Neuronal stem cell (in vitro differentiated cells): ENCODE measurements around the gene FNDC8. TPM values are rescaled to one million over a fixed set of nuclear protein-coding genes. Genes with fewer than 3 reads are reported as not detected.

Source experiments
- DNase-seq: peaks from one replicate; pipeline ENCODE4 v3.0.0-alpha.2; 2013; ENCODE audit warnings: low spot score
- H2AFZ ChIP-seq: one replicate; pipeline ENCODE4 v1.6.1; 2013; ENCODE audit warnings: mild to moderate bottlenecking, low read length, inconsistent platforms
- H2AK5ac ChIP-seq: 2 replicates; pipeline ENCODE4 v1.6.1; 2013; ENCODE audit warnings: low read depth, mild to moderate bottlenecking, inconsistent platforms, low read length, moderate library complexity, mixed read lengths
- H2BK120ac ChIP-seq: 2 replicates; pipeline ENCODE4 v1.6.1; 2013; ENCODE audit warnings: low read depth, mild to moderate bottlenecking, inconsistent platforms, low read length, moderate library complexity, mixed read lengths
- H2BK12ac ChIP-seq: one replicate; pipeline ENCODE4 v1.6.1; 2013; ENCODE audit warnings: low read length, inconsistent platforms
- H2BK15ac ChIP-seq: 2 replicates; pipeline ENCODE4 v1.6.1; 2013; ENCODE audit warnings: mild to moderate bottlenecking, low read length, inconsistent platforms, mixed read lengths
- H2BK5ac ChIP-seq: one replicate; pipeline ENCODE4 v1.6.1; 2013; ENCODE audit warnings: inconsistent platforms, mild to moderate bottlenecking, low read length, moderate library complexity
- H3K14ac ChIP-seq: one replicate; pipeline ENCODE4 v1.6.1; 2013; ENCODE audit warnings: low read length, inconsistent platforms
- H3K18ac ChIP-seq: 2 replicates; pipeline ENCODE4 v1.6.1; 2013; ENCODE audit warnings: low read length, inconsistent platforms
- H3K23ac ChIP-seq: 2 replicates; pipeline ENCODE4 v1.6.1; 2013; ENCODE audit warnings: low read depth, mild to moderate bottlenecking, mixed read lengths, low read length, inconsistent platforms; ENCODE audit not compliant: poor library complexity
- H3K27ac ChIP-seq: replicated peaks from 3 replicates; pipeline ENCODE4 v1.5.1; 2013; ENCODE audit warnings: low read length, inconsistent platforms
- H3K27me3 ChIP-seq, 3 experiments: 2 replicates each; pipeline ENCODE4 v1.6.1; 2013; ENCODE audit warnings: low read length in 3 of 3, mild to moderate bottlenecking in 2 of 3, inconsistent platforms in 1 of 3, low read depth in 1 of 3, mixed read lengths in 1 of 3, moderate library complexity in 1 of 3; ENCODE audit not compliant: control insufficient read depth in 3 of 3, insufficient read depth in 3 of 3
- H3K36me3 ChIP-seq, 2 donors: replicated peaks in 1 of 2; 2 replicates each; pipeline ENCODE4 v1.6.1; 2013; ENCODE audit warnings: low read length in 2 of 2; ENCODE audit not compliant: control insufficient read depth in 2 of 2, insufficient read depth in 2 of 2
- H3K4ac ChIP-seq: 2 replicates; pipeline ENCODE4 v1.6.1; 2013; ENCODE audit warnings: inconsistent platforms, mild to moderate bottlenecking, low read length, moderate library complexity
- H3K4me1 ChIP-seq, 2 donors: 1 replicate in 1 of 2; 2 replicates in 1 of 2; pipeline ENCODE4 v1.6.1; 2013; ENCODE audit warnings: low read length in 2 of 2, low read depth in 1 of 2; ENCODE audit not compliant: control insufficient read depth in 2 of 2, insufficient read depth in 1 of 2
- H3K4me2 ChIP-seq: one replicate; pipeline ENCODE4 v1.6.1; 2013; ENCODE audit warnings: mild to moderate bottlenecking, low read length, inconsistent platforms; ENCODE audit not compliant: insufficient read depth, poor library complexity, severe bottlenecking
- H3K4me3 ChIP-seq, 2 donors: 2 replicates each; pipeline ENCODE4 v1.5.1; 2013; ENCODE audit warnings: low read length in 2 of 2, mild to moderate bottlenecking in 2 of 2, inconsistent platforms in 1 of 2, moderate library complexity in 1 of 2
- H3K79me1 ChIP-seq: one replicate; pipeline ENCODE4 v1.6.1; 2013; ENCODE audit warnings: low read depth, mild to moderate bottlenecking, inconsistent platforms, low read length, moderate library complexity
- H3K9ac ChIP-seq: one replicate; pipeline ENCODE4 v1.6.1; 2013; ENCODE audit warnings: mild to moderate bottlenecking, low read depth, low read length, inconsistent platforms; ENCODE audit not compliant: poor library complexity
- H3K9me3 ChIP-seq, 2 donors: replicated peaks in 1 of 2; 2 replicates each; pipeline versions ENCODE3 to v1.6.1; 2013; ENCODE audit warnings: low read length in 2 of 2, mild to moderate bottlenecking in 2 of 2, inconsistent platforms in 1 of 2, low read depth in 1 of 2, mixed read lengths in 1 of 2, moderate library complexity in 1 of 2; ENCODE audit not compliant: control insufficient read depth in 2 of 2, insufficient read depth in 1 of 2
- H4K8ac ChIP-seq: one replicate; pipeline ENCODE4 v1.6.1; 2013; ENCODE audit warnings: low read depth, mild to moderate bottlenecking, inconsistent platforms, low read length, moderate library complexity
- H4K91ac ChIP-seq: one replicate; pipeline ENCODE4 v1.6.1; 2013; ENCODE audit warnings: low read length, low read depth, mild to moderate bottlenecking, inconsistent platforms; ENCODE audit not compliant: poor library complexity
- WGBS, 2 donors: extraction: QIAGEN DNeasy Blood & Tissue Kit; methylation state at CpG; one replicate each; pipeline ENCODE4 v1.1.7; 2013; ENCODE audit warnings: missing lambda C conversion rate in 2 of 2, mixed read lengths in 1 of 2; ENCODE audit not compliant: insufficient read length in 2 of 2, insufficient replicate concordance in 1 of 2; ENCODE audit errors: extremely low coverage in 2 of 2; 5-methylcytosine and 5-hydroxymethylcytosine counted together
- polyA plus RNA-seq, 2 experiments: library from polyadenylated mRNA; stranded (reverse); fragments of 200-250 nt; gene quantifications; one replicate each; pipeline ENCODE4 v1.2.3, GENCODE V29; 2013

The FNDC8 gene
- not detected for polyA plus RNA-seq (2013, experiment 1 of 2)
- polyA plus RNA-seq (2013, experiment 2 of 2): not detected

- H3K4me2 ChIP-seq: no peak within 1 kb of the TSS
- H3K27me3 ChIP-seq: peaks cover 0 to 11% (median 0%) of the 10 kb centered on the region in 3 experiments
- WGBS, 2 donors: no CpG with 5 or more reads among the region's 3 CpGs
Observed at GRCh38 chr17:35121315-35121714, at the start of gene FNDC8. TSS of gene FNDC8 (plus strand) at chr17:35121615. CDS start at chr17:35121694, 79 bp downstream.

GRCh38 chr17:35073183-35073790 is 48.1 kb upstream of the FNDC8 start:
- H3K79me1 ChIP-seq: no peaks in the 10 kb centered on the region
- no peak overlapping the region for H3K9ac ChIP-seq
- H3K4me1 ChIP-seq: peaks cover 0 to 14% of the 10 kb centered on the region in 2 donors
- no peak overlapping the region for H3K4me2 ChIP-seq
- no peak overlapping the region for H2BK15ac ChIP-seq
- no peak overlapping the region for H2AFZ ChIP-seq
- H2BK12ac ChIP-seq: no peak overlapping the region
- H3K27me3 ChIP-seq: no peaks in the 10 kb centered on the region
- H2BK120ac ChIP-seq: no peak overlapping the region
- no peak overlapping the region for H4K91ac ChIP-seq
- DNase-seq: no peak
- H3K23ac ChIP-seq: no peak overlapping the region
- H3K4me3 ChIP-seq: no peak overlapping the region
- H3K9me3 ChIP-seq: no peaks in the 10 kb centered on the region
- no peak overlapping the region for H3K14ac ChIP-seq
- H3K27ac ChIP-seq: no peak overlapping the region
- H2AK5ac ChIP-seq: no peak overlapping the region
- no peak overlapping the region for H4K8ac ChIP-seq
- H3K18ac ChIP-seq: no peak overlapping the region
- no peak overlapping the region for H2BK5ac ChIP-seq
- H3K36me3 ChIP-seq: no peaks in the 10 kb centered on the region
- H3K4ac ChIP-seq: no peak overlapping the region
- no CpG with 5 or more reads among the region's 3 CpGs for WGBS, 2 donors

More at GRCh38 chr17:35121315-35121714, at the start of gene FNDC8:
- no peak within 1 kb of the TSS for H3K27ac ChIP-seq
- no peak within 1 kb of the TSS for H2BK120ac ChIP-seq
- peak within 1 kb of the TSS; percentile 66 for H2AK5ac ChIP-seq
- H2BK5ac ChIP-seq: no peak within 1 kb of the TSS
- H3K36me3 ChIP-seq: peaks cover 0 to 5% of the 10 kb centered on the region in 2 donors
- H3K18ac ChIP-seq: no peak within 1 kb of the TSS
- H3K23ac ChIP-seq: no peak within 1 kb of the TSS
- peaks cover 3% of the 10 kb centered on the region for H3K79me1 ChIP-seq
- peaks cover 4 to 10% of the 10 kb centered on the region in 2 donors for H3K4me1 ChIP-seq
- DNase-seq: no peak
- no peak within 1 kb of the TSS for H3K4me3 ChIP-seq
- no peak within 1 kb of the TSS for H3K4ac ChIP-seq
- peak within 1 kb of the TSS; percentile 9 for H3K14ac ChIP-seq
- H4K91ac ChIP-seq: no peak within 1 kb of the TSS
- peak within 1 kb of the TSS; percentile 1 for H3K9ac ChIP-seq
- peak within 1 kb of the TSS; percentile 28 for H2AFZ ChIP-seq
- H3K9me3 ChIP-seq: no peaks in the 10 kb centered on the region
- H2BK15ac ChIP-seq: no peak within 1 kb of the TSS
- no peak within 1 kb of the TSS for H4K8ac ChIP-seq
- H2BK12ac ChIP-seq: no peak within 1 kb of the TSS

- Histone ChIP-seq H2AFZ (no peak overlapping the region), H3K18ac (no peak overlapping the region), H2BK12ac (no peak overlapping the region), H3K79me1 (no peaks in the 10 kb centered on the region), H4K91ac (no peak overlapping the region), H3K14ac (no peak overlapping the region), H3K4ac (no peak overlapping the region), H3K4me3 (no peak overlapping the region), H3K9me3 (no peaks in the 10 kb centered on the region), H4K8ac (no peak overlapping the region), H3K36me3 (no peaks in the 10 kb centered on the region), H3K27ac (no peak overlapping the region), H2BK120ac (no peak overlapping the region), H3K9ac (no peak overlapping the region), H3K23ac (no peak overlapping the region), H3K4me2 (no peak overlapping the region), H2BK5ac (no peak overlapping the region), H2AK5ac (no peak overlapping the region), H3K4me1 (peaks cover 0 to 14% of the 10 kb centered on the region in 2 donors), H3K27me3 (no peaks in the 10 kb centered on the region), H2BK15ac (no peak overlapping the region)
- WGBS, 2 donors: no CpG with 5 or more reads among the region's 5 CpGs
- DNase-seq: no peak
Observed at GRCh38 chr17:35073991-35074627, 47.3 kb upstream of the FNDC8 start.
